Measurements from ENCODE around the gene COX19. TPM values are rescaled to one million over a fixed set of nuclear protein-coding genes. Genes with fewer than 3 reads are reported as not detected.

Gene COX19
- total and polyA plus RNA-seq, 2 experiments from 2014 or later = 11.7 to 12.6 TPM

DNA sequence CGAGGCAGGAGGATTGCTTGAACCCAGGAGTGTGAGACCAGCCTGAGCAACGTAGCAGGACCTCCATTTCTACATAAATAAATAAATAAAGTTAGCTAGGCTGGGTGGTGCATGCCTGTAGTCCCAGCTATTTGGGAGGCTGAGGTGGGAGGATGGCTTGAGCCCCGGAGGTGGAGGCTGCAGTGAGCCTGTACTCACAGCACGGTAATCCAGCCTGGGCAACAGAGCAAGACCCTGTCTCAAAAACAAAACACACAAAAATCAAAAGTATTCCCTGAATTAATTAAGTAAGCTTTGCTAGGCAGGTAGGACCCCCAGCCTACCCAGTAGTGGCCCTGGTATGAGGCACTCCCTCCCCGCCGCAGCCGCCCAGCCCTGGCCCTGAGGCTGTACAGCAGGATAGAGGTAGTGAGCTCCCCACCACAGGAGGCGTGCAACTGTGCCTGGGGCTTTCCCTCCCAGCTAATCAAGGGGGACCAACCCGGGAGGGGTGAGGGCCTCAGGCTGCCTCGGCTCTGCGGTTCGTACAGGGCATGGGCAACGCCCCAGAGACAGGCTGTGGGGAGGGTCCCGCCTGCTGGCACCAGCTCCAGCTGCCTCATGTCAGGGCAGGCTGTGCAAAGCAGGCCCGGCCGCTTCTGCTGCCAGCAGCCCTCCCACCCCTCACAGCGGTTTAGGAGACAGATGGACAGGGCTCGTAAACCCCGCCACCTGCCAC lies 6.6 kb upstream of the COX19 start:
- no peaks in the 10 kb centered on the region for H3K36me3 Mint-ChIP-seq (ENCODE audit: low read depth)
- ATAC-seq (no peak), DNase-seq (ENCODE audit: low spot score) (no peak)
- Histone ChIP-seq H3K4me1 (ENCODE audit: insufficient read depth) (no peaks in the 10 kb centered on the region), H3K27me3 (ENCODE audit: insufficient read depth) (no peaks in the 10 kb centered on the region), H3K4me2 (no peak overlapping the region), H3F3A (replicated peaks; ENCODE audit: low read depth) (no peaks in the 10 kb centered on the region), H3K36me3 (ENCODE audit: insufficient read depth) (no peaks in the 10 kb centered on the region), H3K27ac (ENCODE audit: low read depth) (no peak overlapping the region), H3K9me2 (ENCODE audit: insufficient read depth) (no peaks in the 10 kb centered on the region), H2AFZ (no peak overlapping the region), H4K20me1 (replicated peaks; ENCODE audit: insufficient read depth) (no peaks in the 10 kb centered on the region), H3K79me2 (replicated peaks; ENCODE audit: insufficient read depth) (no peaks in the 10 kb centered on the region), H3K4me3 (no peak overlapping the region)
- no peaks in the 10 kb centered on the region; the same call in 2 of the 3 replicates for H3K9me3 Mint-ChIP-seq
- no peak for TF ChIP-seq POLR2AphosphoS5 (IDR thresholded peaks at IDR 0.05; ENCODE audit: low read depth)
- TF ChIP-seq, protein P1, sequence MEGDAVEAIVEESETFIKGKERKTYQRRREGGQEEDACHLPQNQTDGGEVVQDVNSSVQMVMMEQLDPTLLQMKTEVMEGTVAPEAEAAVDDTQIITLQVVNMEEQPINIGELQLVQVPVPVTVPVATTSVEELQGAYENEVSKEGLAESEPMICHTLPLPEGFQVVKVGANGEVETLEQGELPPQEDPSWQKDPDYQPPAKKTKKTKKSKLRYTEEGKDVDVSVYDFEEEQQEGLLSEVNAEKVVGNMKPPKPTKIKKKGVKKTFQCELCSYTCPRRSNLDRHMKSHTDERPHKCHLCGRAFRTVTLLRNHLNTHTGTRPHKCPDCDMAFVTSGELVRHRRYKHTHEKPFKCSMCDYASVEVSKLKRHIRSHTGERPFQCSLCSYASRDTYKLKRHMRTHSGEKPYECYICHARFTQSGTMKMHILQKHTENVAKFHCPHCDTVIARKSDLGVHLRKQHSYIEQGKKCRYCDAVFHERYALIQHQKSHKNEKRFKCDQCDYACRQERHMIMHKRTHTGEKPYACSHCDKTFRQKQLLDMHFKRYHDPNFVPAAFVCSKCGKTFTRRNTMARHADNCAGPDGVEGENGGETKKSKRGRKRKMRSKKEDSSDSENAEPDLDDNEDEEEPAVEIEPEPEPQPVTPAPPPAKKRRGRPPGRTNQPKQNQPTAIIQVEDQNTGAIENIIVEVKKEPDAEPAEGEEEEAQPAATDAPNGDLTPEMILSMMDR (conservative IDR thresholded peaks at IDR 0.05; ENCODE audit: low read depth in 2 of 2) = no peak
- TF ChIP-seq EZH2phosphoT487 (IDR thresholded peaks at IDR 0.05; ENCODE audit: unreplicated experiment) = no peak
- TF ChIP-seq ZNF114 (CRISPR knock-in tag; IDR thresholded peaks at IDR 0.05) = no peak
- no peak for TF ChIP-seq EZH2 (IDR thresholded peaks at IDR 0.05; ENCODE audit: low read depth, unreplicated experiment)
- TF ChIP-seq, protein P2, sequence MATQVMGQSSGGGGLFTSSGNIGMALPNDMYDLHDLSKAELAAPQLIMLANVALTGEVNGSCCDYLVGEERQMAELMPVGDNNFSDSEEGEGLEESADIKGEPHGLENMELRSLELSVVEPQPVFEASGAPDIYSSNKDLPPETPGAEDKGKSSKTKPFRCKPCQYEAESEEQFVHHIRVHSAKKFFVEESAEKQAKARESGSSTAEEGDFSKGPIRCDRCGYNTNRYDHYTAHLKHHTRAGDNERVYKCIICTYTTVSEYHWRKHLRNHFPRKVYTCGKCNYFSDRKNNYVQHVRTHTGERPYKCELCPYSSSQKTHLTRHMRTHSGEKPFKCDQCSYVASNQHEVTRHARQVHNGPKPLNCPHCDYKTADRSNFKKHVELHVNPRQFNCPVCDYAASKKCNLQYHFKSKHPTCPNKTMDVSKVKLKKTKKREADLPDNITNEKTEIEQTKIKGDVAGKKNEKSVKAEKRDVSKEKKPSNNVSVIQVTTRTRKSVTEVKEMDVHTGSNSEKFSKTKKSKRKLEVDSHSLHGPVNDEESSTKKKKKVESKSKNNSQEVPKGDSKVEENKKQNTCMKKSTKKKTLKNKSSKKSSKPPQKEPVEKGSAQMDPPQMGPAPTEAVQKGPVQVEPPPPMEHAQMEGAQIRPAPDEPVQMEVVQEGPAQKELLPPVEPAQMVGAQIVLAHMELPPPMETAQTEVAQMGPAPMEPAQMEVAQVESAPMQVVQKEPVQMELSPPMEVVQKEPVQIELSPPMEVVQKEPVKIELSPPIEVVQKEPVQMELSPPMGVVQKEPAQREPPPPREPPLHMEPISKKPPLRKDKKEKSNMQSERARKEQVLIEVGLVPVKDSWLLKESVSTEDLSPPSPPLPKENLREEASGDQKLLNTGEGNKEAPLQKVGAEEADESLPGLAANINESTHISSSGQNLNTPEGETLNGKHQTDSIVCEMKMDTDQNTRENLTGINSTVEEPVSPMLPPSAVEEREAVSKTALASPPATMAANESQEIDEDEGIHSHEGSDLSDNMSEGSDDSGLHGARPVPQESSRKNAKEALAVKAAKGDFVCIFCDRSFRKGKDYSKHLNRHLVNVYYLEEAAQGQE (IDR thresholded peaks at IDR 0.05; ENCODE audit: unreplicated experiment) = no peak
- no peak for TF ChIP-seq NANOG (IDR thresholded peaks at IDR 0.05; ENCODE audit: borderline replicate concordance)
- TF ChIP-seq, protein P3, sequence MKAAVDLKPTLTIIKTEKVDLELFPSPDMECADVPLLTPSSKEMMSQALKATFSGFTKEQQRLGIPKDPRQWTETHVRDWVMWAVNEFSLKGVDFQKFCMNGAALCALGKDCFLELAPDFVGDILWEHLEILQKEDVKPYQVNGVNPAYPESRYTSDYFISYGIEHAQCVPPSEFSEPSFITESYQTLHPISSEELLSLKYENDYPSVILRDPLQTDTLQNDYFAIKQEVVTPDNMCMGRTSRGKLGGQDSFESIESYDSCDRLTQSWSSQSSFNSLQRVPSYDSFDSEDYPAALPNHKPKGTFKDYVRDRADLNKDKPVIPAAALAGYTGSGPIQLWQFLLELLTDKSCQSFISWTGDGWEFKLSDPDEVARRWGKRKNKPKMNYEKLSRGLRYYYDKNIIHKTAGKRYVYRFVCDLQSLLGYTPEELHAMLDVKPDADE (IDR thresholded peaks at IDR 0.05) = no peak
- H3K27ac Mint-ChIP-seq = no peak overlapping the region
- H3K4me1 Mint-ChIP-seq = peaks cover 2% of the 10 kb centered on the region; the same call in 2 of the 3 replicates
- no peak overlapping the region for H3K4me3 Mint-ChIP-seq
- no peaks in the 10 kb centered on the region for H3K27me3 Mint-ChIP-seq (ENCODE audit: insufficient read depth, low read depth, poor library complexity)
